ENCODE data around the gene MYRF.
A peak's percentile ranks its signal among the peaks of the same experiment; 100 is the strongest.

The MYRF gene

DNA sequence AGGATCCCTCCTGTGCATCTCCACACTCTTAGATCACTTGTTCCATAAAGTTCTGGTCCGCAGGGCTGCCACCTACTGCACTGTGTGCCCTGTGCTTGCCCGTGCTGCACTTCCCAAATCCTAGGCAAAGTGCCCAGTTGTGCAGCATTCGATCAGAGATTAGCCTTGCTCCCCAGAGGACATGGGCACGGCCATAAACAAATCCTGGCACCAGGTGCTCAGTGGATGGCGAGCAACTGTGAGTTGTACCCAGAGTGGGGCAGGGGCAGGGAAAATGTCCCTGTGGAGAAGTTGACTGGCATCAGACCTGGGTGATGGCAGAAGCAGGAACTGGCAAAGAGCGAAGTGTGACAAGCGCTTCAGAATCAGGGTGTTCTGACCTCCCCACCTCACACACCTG, 80.3 kb downstream of the MYRF start:
- no peak for DNase-seq (ENCODE audit: low read depth, low spot score)
- in situ Hi-C loops (cut with HindIII; ENCODE audit: low sequenced_read_pairs): no loop called here
- TF ChIP-seq, protein P1, sequence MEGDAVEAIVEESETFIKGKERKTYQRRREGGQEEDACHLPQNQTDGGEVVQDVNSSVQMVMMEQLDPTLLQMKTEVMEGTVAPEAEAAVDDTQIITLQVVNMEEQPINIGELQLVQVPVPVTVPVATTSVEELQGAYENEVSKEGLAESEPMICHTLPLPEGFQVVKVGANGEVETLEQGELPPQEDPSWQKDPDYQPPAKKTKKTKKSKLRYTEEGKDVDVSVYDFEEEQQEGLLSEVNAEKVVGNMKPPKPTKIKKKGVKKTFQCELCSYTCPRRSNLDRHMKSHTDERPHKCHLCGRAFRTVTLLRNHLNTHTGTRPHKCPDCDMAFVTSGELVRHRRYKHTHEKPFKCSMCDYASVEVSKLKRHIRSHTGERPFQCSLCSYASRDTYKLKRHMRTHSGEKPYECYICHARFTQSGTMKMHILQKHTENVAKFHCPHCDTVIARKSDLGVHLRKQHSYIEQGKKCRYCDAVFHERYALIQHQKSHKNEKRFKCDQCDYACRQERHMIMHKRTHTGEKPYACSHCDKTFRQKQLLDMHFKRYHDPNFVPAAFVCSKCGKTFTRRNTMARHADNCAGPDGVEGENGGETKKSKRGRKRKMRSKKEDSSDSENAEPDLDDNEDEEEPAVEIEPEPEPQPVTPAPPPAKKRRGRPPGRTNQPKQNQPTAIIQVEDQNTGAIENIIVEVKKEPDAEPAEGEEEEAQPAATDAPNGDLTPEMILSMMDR (IDR thresholded peaks at IDR 0.05; ENCODE audit: low read depth, low read length): no peak
- H3K4me3 ChIP-seq (ENCODE audit: low read depth, low read length): no peak overlapping the region

DNA sequence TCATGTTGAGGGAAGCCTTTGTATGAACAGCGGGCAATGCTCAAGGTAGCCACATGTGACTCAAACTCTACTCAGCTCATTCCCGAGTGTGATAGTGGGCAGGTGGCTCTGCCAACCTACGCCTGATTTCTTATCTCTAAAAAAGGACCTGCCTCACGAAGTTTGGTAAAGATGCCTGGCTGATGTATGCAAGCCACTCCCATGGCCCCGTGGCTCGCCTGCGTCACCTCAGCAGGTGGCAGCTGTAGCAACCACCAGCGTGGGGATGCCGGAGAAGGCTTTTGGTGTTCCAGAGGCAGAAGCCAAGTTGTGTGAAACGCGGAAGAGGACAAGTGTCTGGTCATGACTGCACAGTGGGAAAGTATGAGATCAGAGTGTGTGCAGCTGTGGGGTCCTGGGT, 81.0 kb downstream of the MYRF start:
- no peak overlapping the region for H3K4me3 ChIP-seq (ENCODE audit: low read depth, low read length)
- no peak for DNase-seq (ENCODE audit: low read depth, low spot score)
- in situ Hi-C loops (cut with HindIII; ENCODE audit: low sequenced_read_pairs): no loop called here
- TF ChIP-seq, protein P1 (IDR thresholded peaks at IDR 0.05; ENCODE audit: low read depth, low read length): no peak

DNA sequence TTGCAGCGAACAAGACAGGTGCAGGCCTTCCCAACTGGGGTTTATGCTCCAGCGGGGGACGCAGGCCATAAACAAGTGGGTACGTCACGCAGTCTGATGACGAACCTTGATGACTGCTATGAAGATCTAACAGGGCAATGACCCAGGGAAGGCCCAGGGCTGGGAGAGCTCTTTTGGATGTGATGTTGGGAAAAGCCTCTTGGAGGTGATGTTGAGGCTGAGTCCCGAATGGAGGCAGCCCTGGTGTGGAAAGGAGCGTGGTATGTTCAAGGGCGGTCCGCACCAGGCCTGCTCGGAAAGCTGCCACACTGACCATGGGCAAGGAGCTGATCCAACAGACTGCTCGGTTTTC, 81.5 kb downstream of the MYRF start:
- no peak overlapping the region for H3K4me3 ChIP-seq (ENCODE audit: low read depth, low read length)

DNA sequence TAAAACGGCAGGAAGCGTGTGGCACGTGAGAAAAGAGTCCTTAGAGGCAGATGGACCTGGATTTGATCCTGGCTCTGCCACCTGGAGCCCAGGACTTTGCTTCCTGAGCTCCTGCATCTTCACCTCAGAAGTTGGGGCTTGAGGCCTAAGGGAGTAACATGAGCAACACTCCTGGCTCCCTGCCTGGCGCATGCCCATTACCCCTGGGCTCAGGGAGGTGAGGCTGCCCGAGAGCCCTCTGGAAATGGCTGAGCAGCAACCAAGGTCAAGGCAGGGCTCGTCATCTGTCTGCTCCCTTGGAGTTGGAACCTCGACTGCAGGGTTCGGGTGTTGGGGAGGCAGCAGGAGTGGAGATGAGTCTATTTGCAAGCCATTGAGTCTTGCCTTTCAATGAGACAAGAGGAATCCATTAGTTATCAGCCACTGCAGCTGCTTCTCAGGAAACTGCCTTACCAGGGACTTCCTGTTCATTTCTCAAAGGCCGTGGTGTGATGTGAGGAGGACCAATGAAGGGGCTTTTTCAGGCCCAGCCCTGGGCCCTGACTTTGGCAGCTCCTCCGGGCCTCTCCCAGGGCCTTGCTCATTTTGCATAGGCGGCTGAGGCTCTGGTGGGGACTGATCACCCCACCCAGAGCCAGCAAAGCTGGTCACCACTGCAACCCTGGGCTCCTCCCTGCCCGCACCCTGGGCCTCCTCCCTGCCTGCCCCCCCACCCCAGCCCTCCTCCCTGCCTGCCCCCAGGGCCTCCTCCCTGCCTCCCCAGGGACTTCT, 82.0 kb downstream of the MYRF start:
- peak; percentile 76 for DNase-seq (ENCODE audit: low read depth, low spot score)
- in situ Hi-C loops (cut with HindIII; ENCODE audit: low sequenced_read_pairs): no loop called here
- TF ChIP-seq, protein P1 (IDR thresholded peaks at IDR 0.05; ENCODE audit: low read depth, low read length): no peak
- H3K4me3 ChIP-seq (ENCODE audit: low read depth, low read length): no peak overlapping the region

More for the DNA sequence above, 81.5 kb downstream of the MYRF start:
- DNase-seq (ENCODE audit: low read depth, low spot score): no peak
- in situ Hi-C loops (cut with HindIII; ENCODE audit: low sequenced_read_pairs): no loop called here
- TF ChIP-seq, protein P1 (IDR thresholded peaks at IDR 0.05; ENCODE audit: low read depth, low read length): no peak

DNA sequence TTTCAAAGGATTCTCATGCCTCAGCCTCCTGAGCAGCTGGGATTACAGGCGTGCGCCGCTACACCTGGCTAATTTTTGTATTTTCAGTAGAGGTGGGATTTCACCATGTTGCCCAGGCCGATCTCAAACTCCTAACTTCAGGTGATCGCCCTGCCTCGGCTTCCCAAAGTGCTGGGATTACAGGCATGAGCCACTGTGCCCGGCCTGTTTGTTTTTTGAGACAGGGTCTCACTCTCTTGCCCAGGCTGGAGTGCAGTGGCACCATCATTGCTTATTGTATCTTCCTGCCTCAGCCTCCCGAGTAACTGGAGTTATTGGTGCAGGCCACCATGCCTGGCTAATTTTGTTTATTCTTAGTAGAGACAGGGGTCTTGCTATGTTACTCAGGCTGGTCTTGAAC, 83.8 kb downstream of the MYRF start:
- no peak for DNase-seq (ENCODE audit: low read depth, low spot score)
- no peak overlapping the region for H3K4me3 ChIP-seq (ENCODE audit: low read depth, low read length)

DNA sequence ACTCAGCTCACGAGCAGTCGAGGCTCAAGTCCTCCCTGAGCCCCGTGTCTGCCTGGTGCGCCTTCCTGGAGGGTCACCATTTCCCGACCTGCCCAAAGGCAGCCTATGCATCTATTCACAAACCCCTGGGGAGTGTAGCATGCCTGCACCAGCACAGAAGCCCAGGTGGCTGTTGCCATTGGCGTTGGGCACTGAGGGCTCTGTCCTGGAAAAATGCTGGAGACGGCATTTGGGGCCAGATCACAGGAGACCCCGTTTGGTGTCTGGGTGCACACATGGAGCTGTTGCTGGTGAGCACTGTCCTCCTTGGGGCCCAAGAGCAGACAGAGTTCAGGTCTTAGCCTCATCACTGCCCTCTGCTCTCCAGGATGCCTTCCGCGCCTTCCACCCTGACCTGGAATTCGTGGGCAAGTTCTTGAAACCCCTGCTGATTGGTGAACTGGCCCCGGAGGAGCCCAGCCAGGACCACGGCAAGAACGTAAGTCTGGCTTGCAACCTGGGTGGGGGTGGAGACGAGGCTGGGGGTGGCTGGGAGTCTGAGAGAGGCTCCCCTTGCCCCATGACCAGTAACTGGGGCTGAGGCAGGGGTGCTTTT, 85.1 kb downstream of the MYRF start:
- DNase-seq (ENCODE audit: low read depth, low spot score): no peak
- TF ChIP-seq, protein P1 (IDR thresholded peaks at IDR 0.05; ENCODE audit: low read depth, low read length): no peak
- no peak overlapping the region for H3K4me3 ChIP-seq (ENCODE audit: low read depth, low read length)
- in situ Hi-C loops (cut with HindIII; ENCODE audit: low sequenced_read_pairs): no loop called here

More for the DNA sequence above, 83.8 kb downstream of the MYRF start:
- TF ChIP-seq, protein P1 (IDR thresholded peaks at IDR 0.05; ENCODE audit: low read depth, low read length): no peak
- in situ Hi-C loops (cut with HindIII; ENCODE audit: low sequenced_read_pairs): no loop called here

All from astrocyte of the spinal cord (primary cell).